Testis (tissue), 3 donors: ENCODE measurements around the gene PRPF40A. TPM values are rescaled to one million over a fixed set of nuclear protein-coding genes. Genes with fewer than 3 reads are reported as not detected.

Experiments used
- DNase-seq: peaks from one replicate; pipeline ENCODE4 v3.0.0-alpha.2; 2019
- H3K27ac ChIP-seq, 2 donors: fragments of 200-600 bp; sonication (generic); one replicate each; pipeline ENCODE4 v1.5.1; 2019
- H3K27me3 ChIP-seq: fragments of 200-600 bp; sonication (generic); one replicate; pipeline ENCODE4 v1.5.1; 2019
- H3K36me3 ChIP-seq: fragments of 200-600 bp; sonication (generic); one replicate; pipeline ENCODE4 v1.5.1; 2017; ENCODE audit warnings: low read depth; ENCODE audit errors: missing control alignments
- H3K4me1 ChIP-seq: fragments of 200-600 bp; sonication (generic); one replicate; pipeline ENCODE4 v1.5.1; 2019
- H3K4me3 ChIP-seq, 2 donors: fragments of 200-600 bp; sonication (generic); one replicate each; pipeline ENCODE4 v1.5.1; 2017 to 2019
- H3K9me3 ChIP-seq: fragments of 200-600 bp; sonication (generic); one replicate; pipeline ENCODE4 v1.5.1; 2017
- CTCF ChIP-seq, 3 experiments: fragments of 450-650 bp in 2 of 3; fragments of 200-600 bp in 1 of 3; sonication (generic) in 1 of 3; IDR thresholded peaks; one replicate each; pipeline ENCODE4 v1.5.1; 2016 to 2019; ENCODE audit warnings: antibody characterized with exemption in 3 of 3, mild to moderate bottlenecking in 2 of 3, moderate library complexity in 1 of 3
- POLR2A ChIP-seq: fragments of 450-650 bp; IDR thresholded peaks from one replicate; pipeline ENCODE4 v1.6.1; 2017; ENCODE audit warnings: antibody characterized with exemption, mild to moderate bottlenecking, moderate library complexity
- WGBS, 2 donors: methylation state at CpG; one replicate each; pipeline ENCODE4 v1.1.5; 2018; 5-methylcytosine and 5-hydroxymethylcytosine counted together
- intact Hi-C: fragments of 100-400 bp; cut with DNase I; formaldehyde crosslinking; loops from one replicate; pipeline ENCODE4 v1.15.1; 2023; ENCODE audit warnings: low total_unique reads
- polyA plus RNA-seq: library from polyadenylated mRNA; stranded (reverse); fragments of 350-450 nt; fragmentation: Illumina TruSeq; extraction: RNeasy Lipid Tissue Mini Kit (QIAGEN cat#74804); gene quantifications from one replicate; pipeline ENCODE4 v1.2.3, GENCODE V29; 2014; ENCODE audit warnings: low read depth, low replicate concordance; ENCODE audit not compliant: insufficient read depth
- total RNA-seq, 2 donors: library from RNA; depleted of rRNA; stranded (reverse); fragments of >200 nt; gene quantifications; one replicate each; pipeline ENCODE4 v1.2.3, GENCODE V29; 2016

The PRPF40A gene
- total and polyA plus RNA-seq, 3 donors from 2014 or later = 33.1 to 116 (median 107) TPM

- no peaks in the 10 kb centered on the region for H3K4me1 ChIP-seq
- no peak for DNase-seq
- TF ChIP-seq CTCF (IDR thresholded peaks at IDR 0.05) (no peak), POLR2A (no peak)
- intact Hi-C loops = no loop called here
- H3K27ac ChIP-seq = no peak overlapping the region
- no peaks in the 10 kb centered on the region for H3K9me3 ChIP-seq
- H3K4me3 ChIP-seq = no peak overlapping the region
- WGBS, 2 donors = 94 to 97% methylated on average over 9 of the region's 9 CpGs
- no peaks in the 10 kb centered on the region for H3K27me3 ChIP-seq
- no peaks in the 10 kb centered on the region for H3K36me3 ChIP-seq
Measured at GRCh38 chr2:152682663-152683062, 34.6 kb downstream of the PRPF40A start.

GRCh38 chr2:152678808-152679207, 38.5 kb downstream of the PRPF40A start:
- no peak for DNase-seq
- no peak for TF ChIP-seq POLR2A
- Histone ChIP-seq H3K36me3 (no peaks in the 10 kb centered on the region), H3K4me1 (no peaks in the 10 kb centered on the region), H3K27ac (no peak overlapping the region), H3K4me3 (no peak overlapping the region), H3K9me3 (no peaks in the 10 kb centered on the region), H3K27me3 (no peaks in the 10 kb centered on the region)
- intact Hi-C loops = no loop called here
- 81 to 89% methylated on average over 2 of the region's 2 CpGs for WGBS, 2 donors

GRCh38 chr2:152676461-152676860, 40.8 kb downstream of the PRPF40A start:
- Histone ChIP-seq H3K27me3 (no peaks in the 10 kb centered on the region), H3K27ac (no peak overlapping the region), H3K36me3 (no peaks in the 10 kb centered on the region), H3K9me3 (no peaks in the 10 kb centered on the region), H3K4me3 (no peak overlapping the region), H3K4me1 (no peaks in the 10 kb centered on the region)
- no peak for DNase-seq
- intact Hi-C loops = no loop called here
- 60 to 64% methylated on average over 3 of the region's 3 CpGs for WGBS, 2 donors
- no peak for TF ChIP-seq POLR2A
- TF ChIP-seq CTCF (IDR thresholded peaks at IDR 0.05) = no peak

- no peak for DNase-seq
- no peaks in the 10 kb centered on the region for H3K4me1 ChIP-seq
- TF ChIP-seq CTCF (IDR thresholded peaks at IDR 0.05) (no peak), POLR2A (no peak)
- H3K27me3 ChIP-seq = no peaks in the 10 kb centered on the region
- intact Hi-C loops = no loop called here
- no peak overlapping the region for H3K4me3 ChIP-seq
- no peaks in the 10 kb centered on the region for H3K9me3 ChIP-seq
- H3K27ac ChIP-seq = no peak overlapping the region
- 95% methylated on average over 4 of the region's 4 CpGs for WGBS, 2 donors
- no peaks in the 10 kb centered on the region for H3K36me3 ChIP-seq
Measured at GRCh38 chr2:152674334-152674733, 42.9 kb downstream of the PRPF40A start.

GRCh38 chr2:152664725-152665124, 52.5 kb downstream of the PRPF40A start:
- intact Hi-C loops = no loop called here
- no peak for DNase-seq
- H3K27me3 ChIP-seq = no peaks in the 10 kb centered on the region
- 96 to 97% methylated on average over 7 of the region's 7 CpGs for WGBS, 2 donors
- TF ChIP-seq POLR2A (no peak), CTCF (IDR thresholded peaks at IDR 0.05) (no peak)
- H3K36me3 ChIP-seq = no peaks in the 10 kb centered on the region
- no peak overlapping the region for H3K27ac ChIP-seq
- no peaks in the 10 kb centered on the region for H3K4me1 ChIP-seq
- no peaks in the 10 kb centered on the region for H3K9me3 ChIP-seq
- no peak overlapping the region for H3K4me3 ChIP-seq
